GM21381 (cell line): ENCODE measurements around the gene DIPK1B.

Experiments used
- ATAC-seq: cut with Tn5 transposase; IDR thresholded peaks from one replicate; pipeline ENCODE4 v1.9.1; 2021; ENCODE audit warnings: mild to moderate bottlenecking, moderate library complexity; ENCODE audit not compliant: unreplicated experiment

Gene DIPK1B

DNA sequence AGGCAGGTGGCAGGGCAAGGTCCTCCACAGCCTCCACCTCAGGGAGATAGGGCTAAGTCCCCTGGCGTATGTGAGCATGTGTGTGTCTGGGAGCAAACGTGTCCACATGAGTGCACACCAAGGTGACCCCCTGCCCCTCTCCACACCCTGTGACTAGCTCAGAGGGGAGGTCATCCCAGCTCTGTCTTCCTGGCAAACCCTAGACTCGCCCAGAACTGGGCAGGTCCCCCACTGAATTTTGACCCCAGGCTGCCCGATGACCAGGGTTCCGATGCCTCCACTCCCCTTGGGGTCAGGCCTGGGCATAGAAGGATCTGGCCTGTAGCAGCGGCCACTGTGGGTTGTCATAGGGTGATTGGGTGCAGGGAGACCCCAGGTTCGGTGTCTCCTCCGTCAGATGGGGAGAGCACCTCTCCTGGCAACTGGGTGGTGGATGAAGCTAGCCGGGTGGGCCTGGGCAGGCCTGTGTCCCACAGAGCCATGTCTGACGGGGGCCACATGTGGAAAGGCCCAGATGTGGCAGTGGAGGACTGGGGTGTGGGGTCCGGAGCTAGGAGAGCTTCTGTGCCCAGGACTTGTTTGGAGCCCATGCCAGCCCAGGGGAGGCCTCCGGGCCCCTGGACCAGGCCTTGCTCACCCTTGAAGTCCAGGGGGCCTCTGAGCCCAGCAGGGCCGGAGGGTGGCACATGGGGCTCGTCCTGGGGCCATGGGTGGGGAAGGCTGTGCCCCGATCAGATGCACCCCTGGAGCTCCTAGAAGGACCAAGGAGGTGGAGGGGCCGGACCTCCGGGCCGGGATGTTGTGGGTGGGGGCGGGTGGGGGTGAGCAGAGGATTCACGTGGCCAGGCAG is 6.2 kb downstream of the DIPK1B start:
- no peak for ATAC-seq

- ATAC-seq, result no peak
Measured at GRCh38 chr9:136719195-136719880, 7.0 kb downstream of the DIPK1B start.

DNA sequence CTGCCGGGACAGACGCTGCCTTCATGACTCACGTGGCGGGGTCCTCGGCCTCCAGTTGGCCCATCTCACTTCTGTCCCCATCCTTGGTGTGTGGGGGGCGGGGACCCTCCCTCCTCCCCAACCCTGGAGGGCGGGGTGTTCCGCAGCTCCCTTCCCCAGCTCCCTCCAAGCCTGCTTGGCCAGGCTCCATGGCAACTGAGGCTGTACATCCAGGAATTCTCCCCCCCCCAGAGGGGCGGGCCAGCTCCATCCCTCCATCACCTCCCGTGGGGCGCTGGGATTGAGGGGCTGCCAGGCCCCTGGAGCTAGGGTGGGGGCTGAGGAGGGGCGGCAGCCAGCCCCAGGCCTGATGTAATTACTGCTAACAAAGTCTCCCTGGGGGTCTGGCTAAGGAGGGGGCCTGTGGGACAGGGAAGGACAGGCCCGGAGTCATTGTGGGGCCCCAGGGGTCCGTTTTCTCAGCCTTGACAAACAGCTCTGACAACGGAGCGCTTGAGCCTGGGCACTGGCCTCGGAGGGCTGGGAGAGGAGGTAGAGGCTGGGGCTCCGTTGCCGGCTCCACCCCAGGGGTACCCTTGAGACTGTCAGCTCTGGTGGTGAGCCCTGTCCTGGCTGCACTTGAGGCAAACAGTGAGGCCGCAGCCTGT is 8.0 kb downstream of the DIPK1B start:
- no peak for ATAC-seq

DNA sequence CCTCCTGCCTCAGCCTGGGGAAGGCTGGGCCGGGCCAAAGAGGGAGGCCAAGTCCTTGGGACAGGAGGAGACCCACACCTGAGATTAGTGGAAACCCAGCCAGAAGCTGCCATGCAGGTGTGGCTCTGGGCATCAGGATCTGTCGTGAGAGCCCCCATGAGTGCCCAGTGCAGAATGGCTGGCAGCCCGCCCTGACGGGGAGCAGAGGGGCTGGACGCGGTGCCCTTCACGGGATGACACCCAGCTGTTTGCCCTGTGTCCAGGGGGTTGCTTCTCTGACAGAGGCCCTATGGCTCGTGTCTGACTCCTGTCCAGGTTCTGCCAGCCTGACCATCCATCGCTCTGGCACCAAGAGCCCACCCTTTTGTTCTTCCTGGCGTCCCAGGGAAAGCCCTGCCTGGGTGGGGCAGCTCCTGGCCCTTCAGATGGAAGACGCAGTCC is 8.5 kb downstream of the DIPK1B start:
- no peak for ATAC-seq

DNA sequence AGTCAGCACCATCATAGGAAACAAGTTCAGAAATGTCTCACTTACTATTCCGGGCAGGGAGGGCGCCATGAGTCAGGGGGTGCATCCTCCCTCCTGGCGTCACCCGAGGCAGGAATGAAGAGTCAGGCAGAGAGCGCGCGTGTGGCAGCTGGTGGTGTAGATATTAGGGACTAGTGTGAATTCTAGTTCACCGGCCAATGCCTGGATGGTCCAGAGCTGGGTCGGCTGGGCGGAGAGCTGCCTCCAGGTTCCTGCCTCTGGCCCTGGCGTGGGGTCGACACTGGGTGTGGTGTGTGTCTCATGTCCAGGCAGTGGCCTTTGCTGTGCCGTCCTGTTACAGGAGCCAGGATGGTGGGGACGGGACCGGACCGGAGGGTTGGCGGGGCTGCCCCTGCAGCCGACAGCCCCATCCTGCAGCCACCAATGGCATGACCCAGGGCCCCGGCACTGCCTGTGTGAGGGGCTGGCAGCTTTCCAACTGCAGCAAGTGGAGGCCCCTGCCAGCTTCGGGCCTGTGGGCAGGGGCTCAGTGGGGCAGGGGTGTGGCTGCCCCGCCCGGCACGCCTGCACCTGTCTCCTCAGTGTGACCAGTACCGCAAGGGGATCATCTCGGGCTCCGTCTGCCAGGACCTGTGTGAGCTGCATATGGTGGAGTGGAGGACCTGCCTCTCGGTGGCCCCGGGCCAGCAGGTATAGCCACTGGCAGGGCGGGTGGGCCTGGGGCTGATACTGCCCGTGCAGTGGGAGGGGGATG is 9.1 kb downstream of the DIPK1B start:
- no peak for ATAC-seq

- ATAC-seq, result no peak
Measured at GRCh38 chr9:136722093-136722968, 10.0 kb downstream of the DIPK1B start.

DNA sequence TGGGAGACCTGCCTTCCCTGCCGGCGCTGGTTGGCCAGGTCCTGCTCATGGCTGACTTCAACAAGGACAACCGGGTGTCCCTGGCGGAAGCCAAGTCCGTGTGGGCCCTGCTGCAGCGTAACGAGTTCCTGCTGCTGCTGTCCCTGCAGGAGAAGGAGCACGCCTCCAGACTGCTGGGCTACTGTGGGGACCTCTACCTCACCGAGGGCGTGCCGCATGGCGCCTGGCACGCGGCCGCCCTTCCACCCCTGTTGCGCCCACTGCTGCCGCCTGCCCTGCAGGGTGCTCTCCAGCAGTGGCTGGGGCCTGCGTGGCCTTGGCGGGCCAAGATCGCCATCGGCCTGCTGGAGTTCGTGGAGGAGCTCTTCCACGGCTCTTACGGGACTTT is 10.6 kb downstream of the DIPK1B start:
- ATAC-seq, result no peak

- ATAC-seq, result no peak
Measured at GRCh38 chr9:136723362-136723976, 11.1 kb downstream of the DIPK1B start.

DNA sequence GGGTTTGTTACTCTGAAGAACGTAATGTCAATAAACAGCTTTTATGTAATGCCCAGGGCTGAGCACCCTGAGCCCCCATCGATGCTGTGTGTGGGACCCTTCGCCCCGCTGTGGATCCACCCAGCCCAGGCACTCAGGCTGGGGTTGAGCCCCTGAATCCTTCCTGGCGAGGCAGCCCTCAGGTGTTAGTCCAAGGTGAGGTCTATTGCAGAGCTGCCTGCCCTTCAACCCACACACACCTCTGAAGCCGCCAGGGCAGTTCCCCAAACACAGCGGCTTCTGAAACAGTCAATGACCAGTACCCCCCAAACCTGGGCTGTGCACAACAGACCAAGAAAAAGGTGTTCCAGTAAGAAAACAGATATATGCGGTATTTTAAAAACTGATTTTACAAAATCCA is 11.6 kb downstream of the DIPK1B start:
- no peak for ATAC-seq

DNA sequence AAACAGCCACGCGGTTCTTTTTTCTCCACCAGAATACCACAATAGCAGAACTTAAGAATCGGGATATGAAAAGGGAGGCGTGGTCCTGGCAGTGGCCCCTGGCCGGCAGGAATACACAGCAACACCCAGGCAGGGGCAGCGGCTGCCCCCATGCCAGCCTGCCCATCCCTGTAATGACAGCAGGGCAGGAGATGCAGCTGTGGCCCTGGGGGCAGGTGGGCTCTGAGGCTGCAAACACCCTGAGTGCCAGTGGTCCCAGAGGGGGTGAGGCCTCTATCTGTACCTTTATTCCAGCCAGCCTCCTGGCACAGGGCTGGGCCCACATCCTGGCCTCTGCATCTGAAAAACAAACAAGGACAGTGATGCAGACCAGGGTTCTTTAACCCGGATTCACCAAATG is 12.4 kb downstream of the DIPK1B start:
- ATAC-seq, result no peak

- no peak for ATAC-seq
Measured at GRCh38 chr9:136725612-136726011, 13.2 kb downstream of the DIPK1B start.

DNA sequence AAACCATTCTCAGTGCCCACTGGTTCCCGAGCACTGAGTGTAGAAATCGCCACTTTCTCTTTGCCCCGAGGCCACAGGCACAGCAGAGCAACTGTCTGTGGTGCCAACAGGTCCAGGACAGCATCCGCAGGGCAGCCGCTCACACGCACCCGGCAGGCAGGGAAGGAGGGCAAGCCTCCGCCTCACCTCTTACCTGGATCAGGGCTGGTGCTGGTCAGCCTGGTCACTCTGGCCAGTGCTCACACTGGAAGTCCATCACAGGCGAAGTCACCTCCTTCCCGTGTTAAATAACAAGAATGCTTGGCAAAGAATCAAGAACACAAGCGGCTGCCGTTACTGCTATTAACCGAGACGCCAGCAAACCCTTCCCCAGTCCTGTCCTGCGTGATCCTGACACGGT is 13.7 kb downstream of the DIPK1B start:
- ATAC-seq, result no peak

- no peak for ATAC-seq
Measured at GRCh38 chr9:136726631-136727191, 14.3 kb downstream of the DIPK1B start.

- ATAC-seq, result peak; percentile 65
Measured at GRCh38 chr9:136728080-136728547, 15.7 kb downstream of the DIPK1B start.

DNA sequence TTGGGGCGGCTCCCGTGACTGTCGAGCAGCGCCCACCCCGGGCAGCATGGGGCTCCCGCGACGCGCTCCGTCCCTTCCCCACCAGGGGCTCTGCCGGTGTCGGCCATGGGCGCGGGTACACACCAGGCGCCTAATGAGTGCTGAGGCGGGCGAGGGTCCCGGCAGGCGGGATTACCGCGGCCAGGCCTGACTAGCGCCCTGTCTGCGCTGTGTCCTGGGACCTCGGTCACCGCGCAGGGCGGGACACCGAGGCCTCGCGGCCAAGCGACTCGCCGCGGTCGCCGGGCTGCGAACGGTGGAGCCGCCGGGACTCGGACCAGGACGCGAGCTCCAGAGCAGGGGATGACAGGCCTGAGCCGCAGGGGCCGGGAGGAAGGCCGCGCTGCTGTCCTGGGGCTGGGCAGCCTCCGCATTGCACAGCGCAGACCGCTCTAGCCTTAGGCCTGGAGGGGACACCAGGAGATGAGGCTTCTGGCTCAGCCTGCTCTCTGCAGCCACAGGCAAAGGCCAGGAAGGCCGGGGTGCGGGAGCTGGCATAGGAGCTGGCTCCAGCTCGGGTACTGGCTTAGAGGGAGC is 16.3 kb downstream of the DIPK1B start:
- peak; percentile 9 for ATAC-seq

DNA sequence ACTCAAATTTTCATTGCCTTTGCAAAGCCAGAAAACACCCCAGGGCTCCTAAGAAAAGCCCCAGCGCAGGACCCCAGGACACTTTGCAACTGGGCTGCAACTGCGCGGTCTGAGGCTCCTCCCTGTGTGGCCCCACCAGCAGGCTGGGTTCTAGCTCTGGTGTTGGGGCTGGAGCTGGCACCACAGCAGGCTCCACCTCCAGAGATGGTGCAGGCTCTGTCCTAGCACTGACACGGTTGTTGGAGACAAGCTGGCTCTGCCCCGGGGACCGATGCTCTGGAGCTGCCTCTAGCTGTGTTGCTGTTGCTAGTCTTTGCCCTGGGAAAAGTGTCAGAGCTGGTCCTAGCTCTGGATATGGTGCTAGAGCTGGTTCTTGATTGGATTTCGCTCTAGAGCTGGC is 16.8 kb downstream of the DIPK1B start:
- ATAC-seq, result no peak

DNA sequence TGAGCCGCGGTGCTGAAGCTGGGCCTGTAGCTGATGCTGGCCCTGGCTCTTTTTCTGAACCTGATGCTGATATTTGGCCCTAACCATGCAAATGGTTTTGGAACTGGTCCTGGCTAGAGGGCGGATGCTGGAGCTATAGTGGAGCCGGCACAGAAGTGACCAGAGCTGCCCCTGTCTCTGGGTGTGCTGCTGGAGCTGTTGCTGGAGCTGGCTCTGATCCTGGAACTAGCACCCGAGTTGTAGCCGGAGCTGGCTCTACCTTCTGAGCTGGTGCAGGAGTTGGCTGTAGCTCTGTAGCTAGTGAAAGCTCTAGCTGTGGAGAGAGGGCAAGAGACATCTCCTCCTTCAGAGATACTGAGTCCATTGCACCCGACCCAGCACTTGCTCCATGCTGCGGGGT is 17.6 kb downstream of the DIPK1B start:
- ATAC-seq, result no peak

DNA sequence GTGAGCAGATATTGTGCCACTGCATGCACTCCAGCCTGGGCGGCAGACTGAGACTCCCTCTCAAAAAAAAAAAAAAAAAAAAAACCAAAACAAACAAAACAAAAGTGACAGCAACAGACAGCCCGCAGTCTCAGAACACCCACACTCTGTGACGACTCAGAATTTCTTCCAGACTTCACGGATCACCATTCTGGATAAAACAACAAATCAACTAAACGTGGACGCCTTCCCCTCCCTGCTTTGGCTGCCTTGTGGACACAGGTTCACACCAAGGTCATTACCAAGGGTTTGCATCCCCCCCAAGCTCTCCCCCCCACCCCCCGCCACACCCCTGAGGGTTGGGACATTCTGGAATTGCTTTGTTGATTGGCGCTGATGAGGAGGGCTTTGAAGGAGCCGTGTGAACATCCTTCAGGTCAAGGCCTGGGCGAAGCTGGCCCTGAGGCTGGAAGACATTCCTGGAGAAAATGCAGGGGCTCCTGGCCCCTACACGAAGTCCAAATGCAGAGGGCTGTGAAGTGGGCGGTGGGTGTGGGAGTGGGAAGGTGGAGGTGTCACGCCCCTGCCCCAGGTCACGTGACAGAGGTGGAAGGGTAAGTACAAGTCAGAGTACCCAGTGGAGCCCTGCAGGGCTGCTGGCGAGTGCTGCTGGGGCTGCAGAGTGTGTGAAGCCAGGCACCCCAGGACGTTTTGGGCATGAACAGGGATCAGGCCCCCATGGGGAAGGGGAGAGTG is 20.2 kb downstream of the DIPK1B start:
- no peak for ATAC-seq
